ENCODE results near the gene PRICKLE4. TPM values are rescaled to one million over a fixed set of nuclear protein-coding genes. Genes with fewer than 3 reads are reported as not detected.

Gene PRICKLE4
- total and polyA plus RNA-seq, 2 of the 13 experiments (the other 11 are each of a cell fraction or from before 2014, with no cell fraction given): 0.92 to 1.2 TPM

DNA sequence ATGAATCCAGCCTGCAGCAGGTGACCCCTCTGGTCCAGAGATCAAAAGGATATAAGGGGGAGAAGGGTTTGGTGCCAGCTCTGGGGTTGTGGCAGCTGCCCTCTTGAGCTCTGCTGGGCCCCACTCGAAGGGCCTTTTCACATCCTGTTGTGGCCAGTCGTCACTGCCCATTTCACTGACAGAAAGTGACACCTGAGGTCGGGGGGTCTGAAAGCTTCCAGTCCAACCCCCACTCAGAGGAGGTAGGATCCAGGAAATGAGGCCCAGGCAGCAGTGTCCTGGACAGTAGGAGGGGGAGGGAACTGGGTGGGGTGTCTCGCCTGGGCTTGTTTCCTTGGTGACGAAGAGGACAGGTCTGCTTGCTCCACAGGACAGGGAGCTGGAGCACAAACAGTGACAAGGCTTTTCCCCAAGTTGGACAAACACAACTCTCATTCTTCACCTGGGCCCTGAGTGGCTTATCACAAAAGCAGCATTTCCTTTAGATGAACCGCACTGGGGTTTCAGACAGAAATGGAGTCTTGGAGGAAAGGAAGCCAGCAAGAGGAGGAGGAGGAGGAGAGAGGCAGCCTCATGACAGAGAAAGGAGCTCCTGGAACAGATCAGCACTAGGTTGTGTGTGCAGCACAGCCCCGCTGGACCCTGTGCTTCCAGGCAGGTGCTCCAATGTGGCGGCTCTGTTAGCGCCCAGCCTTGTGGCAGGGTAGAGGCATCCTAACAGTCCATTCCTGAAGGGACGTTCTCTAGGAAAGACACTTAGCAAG, 11.9 kb upstream of the PRICKLE4 start (continued):
- TF ChIP-seq DMAP1 (CRISPR knock-in tag; IDR thresholded peaks at IDR 0.05): 0 out of 2 replicates have a peak, but pooled peaks have one; percentile 9
- no peak for TF ChIP-seq PAX8 (CRISPR knock-in tag; IDR thresholded peaks at IDR 0.05; ENCODE audit: borderline replicate concordance)
- no peak for TF ChIP-seq RAD51 (IDR thresholded peaks at IDR 0.05; ENCODE audit: borderline replicate concordance)
- 0 out of 4 replicates have a peak, but pooled peaks of 1 of the 2 experiments have one; percentile 29 for TF ChIP-seq REST (IDR thresholded peaks at IDR 0.05; ENCODE audit: borderline replicate concordance in 1 of 2, low read depth in 1 of 2, low read length in 2 of 2)
- no peak for TF ChIP-seq RBAK (CRISPR knock-in tag; IDR thresholded peaks at IDR 0.05)
- TF ChIP-seq ZNF597 (CRISPR knock-in tag; IDR thresholded peaks at IDR 0.05): no peak
- TF ChIP-seq ZNF652 (CRISPR knock-in tag; IDR thresholded peaks at IDR 0.05; ENCODE audit: borderline replicate concordance, low read depth): no peak
- TF ChIP-seq POLR2G (IDR thresholded peaks at IDR 0.05; ENCODE audit: low read depth, low read length): peak; percentile 57
- TF ChIP-seq GMEB1 (CRISPR knock-in tag; IDR thresholded peaks at IDR 0.05; ENCODE audit: borderline replicate concordance): no peak
- TF ChIP-seq, protein P1, sequence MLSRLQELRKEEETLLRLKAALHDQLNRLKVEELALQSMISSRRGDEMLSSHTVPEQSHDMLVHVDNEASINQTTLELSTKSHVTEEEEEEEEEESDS (CRISPR knock-in tag; IDR thresholded peaks at IDR 0.05; ENCODE audit: borderline replicate concordance): no peak
- TF ChIP-seq PAF1 (CRISPR knock-in tag; IDR thresholded peaks at IDR 0.05): no peak
- TF ChIP-seq LCORL (IDR thresholded peaks at IDR 0.05): no peak
- 0 out of 2 replicates have a peak, but pooled peaks have one; percentile 42 for TF ChIP-seq LCORL (CRISPR knock-in tag; IDR thresholded peaks at IDR 0.05)
- no peak for TF ChIP-seq MIXL1 (CRISPR knock-in tag; IDR thresholded peaks at IDR 0.05)
- no peak for TF ChIP-seq ZNF383 (CRISPR knock-in tag; IDR thresholded peaks at IDR 0.05; ENCODE audit: borderline replicate concordance)
- no peak for TF ChIP-seq ZNF644 (CRISPR knock-in tag; IDR thresholded peaks at IDR 0.05; ENCODE audit: low read depth)
- no peak for TF ChIP-seq ZNF136 (CRISPR knock-in tag; IDR thresholded peaks at IDR 0.05; ENCODE audit: low read depth)
- no peak for TF ChIP-seq ZNF343 (CRISPR knock-in tag; IDR thresholded peaks at IDR 0.05)
- TF ChIP-seq MAF1 (CRISPR knock-in tag; IDR thresholded peaks at IDR 0.05; ENCODE audit: borderline replicate concordance): 0 out of 2 replicates have a peak, but pooled peaks have one; percentile 83
- TF ChIP-seq, protein P2, sequence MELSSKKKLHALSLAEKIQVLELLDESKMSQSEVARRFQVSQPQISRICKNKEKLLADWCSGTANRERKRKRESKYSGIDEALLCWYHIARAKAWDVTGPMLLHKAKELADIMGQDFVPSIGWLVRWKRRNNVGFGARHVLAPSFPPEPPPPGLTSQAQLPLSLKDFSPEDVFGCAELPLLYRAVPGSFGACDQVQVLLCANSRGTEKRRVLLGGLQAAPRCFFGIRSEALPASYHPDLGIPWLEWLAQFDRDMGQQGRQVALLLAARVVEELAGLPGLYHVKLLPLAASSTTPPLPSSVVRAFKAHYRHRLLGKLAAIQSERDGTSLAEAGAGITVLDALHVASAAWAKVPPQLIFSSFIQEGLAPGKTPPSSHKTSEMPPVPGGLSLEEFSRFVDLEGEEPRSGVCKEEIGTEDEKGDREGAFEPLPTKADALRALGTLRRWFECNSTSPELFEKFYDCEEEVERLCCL (CRISPR knock-in tag; IDR thresholded peaks at IDR 0.05; ENCODE audit: borderline replicate concordance): no peak
- no peak for TF ChIP-seq GZF1 (CRISPR knock-in tag; IDR thresholded peaks at IDR 0.05)

Measured in HepG2 (cell line).